Measurements from ENCODE around the gene SBF2. TPM values are rescaled to one million over a fixed set of nuclear protein-coding genes. Genes with fewer than 3 reads are reported as not detected.

SBF2 gene
- total RNA-seq, 2 experiments from 2014 or later: 7.0 to 7.1 TPM

DNA sequence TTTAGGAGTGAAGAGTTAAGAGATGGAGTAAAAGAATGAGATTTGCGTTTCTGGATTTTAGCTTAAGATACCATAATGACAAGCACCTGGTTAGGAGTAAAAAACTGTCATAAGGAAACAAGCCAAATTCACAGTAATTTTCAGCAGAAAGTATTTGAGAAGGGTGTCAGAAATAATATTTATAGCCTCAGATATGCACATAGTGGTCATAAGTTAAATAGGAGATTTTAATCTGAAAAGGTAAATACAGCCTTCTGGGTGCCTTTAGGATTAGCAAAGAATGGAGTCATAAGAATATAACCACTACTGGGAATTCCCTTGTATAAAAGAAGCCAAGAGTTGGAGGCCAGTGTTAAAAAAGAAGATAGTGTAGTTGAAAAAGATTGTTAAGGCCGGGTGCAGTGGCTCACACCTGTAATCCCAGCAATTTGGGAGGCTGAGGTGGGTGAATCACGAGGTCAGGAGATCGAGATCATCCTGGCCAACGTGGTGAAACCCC lies 470.1 kb downstream of the SBF2 start:
- H3K4me3 Mint-ChIP-seq: no peak overlapping the region
- ChIA-PET POLR2A (no interaction called here), CTCF (no interaction called here)
- no peak overlapping the region for H3K27ac Mint-ChIP-seq
- no peaks in the 10 kb centered on the region for H3K27me3 Mint-ChIP-seq
- intact Hi-C loops (cut with micrococcal nuclease): no loop called here
- H3K4me1 Mint-ChIP-seq (ENCODE audit: low read depth): peaks cover 3% of the 10 kb centered on the region
- H3K9me3 Mint-ChIP-seq: no peaks in the 10 kb centered on the region
- no peak for DNase-seq
- no peaks in the 10 kb centered on the region for H3K36me3 Mint-ChIP-seq

GRCh38 chr11:9823439-9823838 lies 470.6 kb downstream of the SBF2 start:
- ChIA-PET POLR2A (no interaction called here), CTCF (no interaction called here)
- Mint-ChIP-seq H3K4me1 (ENCODE audit: low read depth) (peaks cover 3% of the 10 kb centered on the region), H3K27me3 (no peaks in the 10 kb centered on the region), H3K27ac (no peak overlapping the region), H3K4me3 (no peak overlapping the region), H3K36me3 (no peaks in the 10 kb centered on the region), H3K9me3 (no peaks in the 10 kb centered on the region)
- intact Hi-C loops (cut with micrococcal nuclease): no loop called here
- DNase-seq: no peak

DNA sequence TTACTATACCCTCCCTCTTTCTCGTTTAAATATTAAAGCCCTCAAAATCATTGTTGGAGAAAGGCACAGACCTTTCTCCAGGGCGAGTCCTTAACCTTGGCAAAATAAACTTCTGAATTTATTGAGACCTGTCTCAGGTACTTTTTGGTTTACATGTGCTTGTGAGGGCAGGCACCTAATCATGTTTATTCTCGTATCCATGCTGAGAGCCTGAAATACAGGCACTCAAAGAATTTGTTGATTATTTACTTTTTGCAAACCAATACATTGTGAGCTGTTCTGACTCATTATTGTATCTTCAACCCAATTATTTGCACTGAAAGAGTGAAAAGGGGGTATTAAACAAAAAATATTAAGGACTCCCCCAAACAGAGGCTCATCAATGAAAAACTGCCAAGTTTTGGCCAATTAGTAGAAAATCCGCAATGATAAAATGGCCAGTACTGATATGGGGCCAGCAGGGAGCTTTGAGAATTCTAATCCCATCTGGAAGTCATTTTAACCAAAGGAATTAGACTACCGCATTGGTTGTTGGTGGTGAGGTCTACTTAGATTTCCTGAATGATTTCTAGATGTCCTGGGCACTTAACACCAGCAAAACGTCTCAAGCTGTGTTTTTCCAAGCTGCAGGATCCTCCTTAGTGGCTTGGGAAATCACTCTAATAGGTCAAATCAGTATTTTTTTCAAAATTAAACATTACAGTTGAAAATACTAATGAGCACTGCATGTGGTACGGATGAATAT lies 472.8 kb downstream of the SBF2 start:
- ChIA-PET CTCF (no interaction called here), POLR2A (no interaction called here)
- Mint-ChIP-seq H3K4me3 (no peak overlapping the region), H3K36me3 (no peaks in the 10 kb centered on the region), H3K27me3 (no peaks in the 10 kb centered on the region), H3K9me3 (no peaks in the 10 kb centered on the region), H3K27ac (no peak overlapping the region), H3K4me1 (ENCODE audit: low read depth) (peaks cover 3% of the 10 kb centered on the region)
- intact Hi-C loops (cut with micrococcal nuclease): no loop called here
- no peak for DNase-seq

DNA sequence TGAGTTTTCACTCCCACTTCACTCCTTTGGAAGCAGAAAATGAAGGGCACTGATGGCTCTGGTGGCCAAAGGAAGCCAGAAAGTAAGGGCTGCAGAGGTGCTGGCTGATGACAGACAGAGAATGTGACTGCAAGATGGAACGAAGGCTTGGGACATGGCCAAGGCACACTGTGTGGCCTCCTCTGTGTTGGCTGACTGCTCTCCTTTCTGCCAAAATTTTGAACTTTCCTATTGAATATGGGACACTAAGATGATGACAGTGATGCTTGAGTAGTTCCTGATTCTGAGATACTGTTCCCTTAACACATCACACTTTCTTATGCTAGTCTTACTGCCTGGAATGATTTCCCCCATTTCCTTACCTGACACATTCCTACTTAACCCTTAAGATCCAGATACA lies 473.8 kb downstream of the SBF2 start:
- no peaks in the 10 kb centered on the region for H3K27me3 Mint-ChIP-seq
- no peak for DNase-seq
- ChIA-PET POLR2A (no interaction called here), CTCF (no interaction called here)
- no peaks in the 10 kb centered on the region for H3K36me3 Mint-ChIP-seq
- H3K9me3 Mint-ChIP-seq: no peaks in the 10 kb centered on the region
- no peaks in the 10 kb centered on the region for H3K4me1 Mint-ChIP-seq (ENCODE audit: low read depth)
- intact Hi-C loops (cut with micrococcal nuclease): no loop called here
- no peak overlapping the region for H3K27ac Mint-ChIP-seq
- H3K4me3 Mint-ChIP-seq: no peak overlapping the region

- CTCF ChIA-PET: interaction anchor here (0.9 kb wide), 1 partner anchor 45 kb away, joined by 3 read pairs; no protein-coding TSS in a partner anchor
- Mint-ChIP-seq H3K4me3 (no peak overlapping the region), H3K9me3 (no peaks in the 10 kb centered on the region), H3K27me3 (no peaks in the 10 kb centered on the region), H3K36me3 (no peaks in the 10 kb centered on the region), H3K27ac (no peak overlapping the region), H3K4me1 (ENCODE audit: low read depth) (no peaks in the 10 kb centered on the region)
- DNase-seq: no peak
- POLR2A ChIA-PET: no interaction called here
- intact Hi-C loops (cut with micrococcal nuclease): no loop called here
Measured at GRCh38 chr11:9817191-9817590, 476.8 kb downstream of the SBF2 start.

- ChIA-PET POLR2A (no interaction called here), CTCF (no interaction called here)
- H3K27ac Mint-ChIP-seq: no peak overlapping the region
- no peak for DNase-seq
- H3K27me3 Mint-ChIP-seq: no peaks in the 10 kb centered on the region
- no peaks in the 10 kb centered on the region for H3K9me3 Mint-ChIP-seq
- intact Hi-C loops (cut with micrococcal nuclease): no loop called here
- H3K36me3 Mint-ChIP-seq: peaks cover 13% of the 10 kb centered on the region
- H3K4me1 Mint-ChIP-seq (ENCODE audit: low read depth): no peaks in the 10 kb centered on the region
- H3K4me3 Mint-ChIP-seq: no peak overlapping the region
Measured at GRCh38 chr11:9815486-9816136, 478.4 kb downstream of the SBF2 start.

DNA sequence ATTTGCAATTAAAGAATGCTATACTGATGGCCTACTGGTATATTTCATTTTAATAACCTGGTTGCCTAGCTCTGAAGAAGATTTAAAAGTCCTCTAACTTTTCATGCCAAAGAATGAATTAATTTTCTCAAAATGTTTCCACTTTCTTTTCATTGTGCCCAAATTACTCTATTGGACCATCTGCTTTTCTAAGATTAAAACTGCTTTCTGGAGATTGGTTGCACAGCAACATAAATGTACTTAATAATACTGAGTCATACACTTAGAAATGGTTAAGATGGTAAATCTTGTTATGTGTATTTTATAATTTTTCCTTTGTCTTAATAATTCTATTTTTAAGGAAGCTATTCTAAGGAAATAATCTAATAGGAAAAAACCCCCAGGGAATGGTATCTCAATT lies 479.9 kb downstream of the SBF2 start:
- Mint-ChIP-seq H3K9me3 (no peaks in the 10 kb centered on the region), H3K27ac (no peak overlapping the region), H3K4me1 (ENCODE audit: low read depth) (no peaks in the 10 kb centered on the region), H3K27me3 (no peaks in the 10 kb centered on the region), H3K4me3 (no peak overlapping the region), H3K36me3 (peaks cover 16% of the 10 kb centered on the region)
- POLR2A ChIA-PET: no interaction called here
- intact Hi-C loops (cut with micrococcal nuclease): no loop called here
- DNase-seq: no peak
- CTCF ChIA-PET: no interaction called here

GRCh38 chr11:9808943-9809342 lies 485.1 kb downstream of the SBF2 start:
- H3K36me3 Mint-ChIP-seq: peaks cover 20% of the 10 kb centered on the region
- no peaks in the 10 kb centered on the region for H3K4me1 Mint-ChIP-seq (ENCODE audit: low read depth)

GRCh38 chr11:9806946-9807687 lies 486.9 kb downstream of the SBF2 start:
- Mint-ChIP-seq H3K27ac (no peak overlapping the region), H3K36me3 (peaks cover 20% of the 10 kb centered on the region), H3K4me3 (no peak overlapping the region), H3K27me3 (no peaks in the 10 kb centered on the region), H3K4me1 (ENCODE audit: low read depth) (no peaks in the 10 kb centered on the region), H3K9me3 (no peaks in the 10 kb centered on the region)
- CTCF ChIA-PET: no interaction called here
- intact Hi-C loops (cut with micrococcal nuclease): no loop called here
- no peak for DNase-seq
- POLR2A ChIA-PET: no interaction called here

More at GRCh38 chr11:9808943-9809342, 485.1 kb downstream of the SBF2 start:
- Mint-ChIP-seq H3K27ac (no peak overlapping the region), H3K9me3 (no peaks in the 10 kb centered on the region), H3K27me3 (no peaks in the 10 kb centered on the region), H3K4me3 (no peak overlapping the region)
- CTCF ChIA-PET: interaction anchor here (1.2 kb wide), 1 partner anchor 26 kb away, joined by 4 read pairs; no protein-coding TSS in a partner anchor
- POLR2A ChIA-PET: no interaction called here
- DNase-seq: no peak
- intact Hi-C loops (cut with micrococcal nuclease): no loop called here

DNA sequence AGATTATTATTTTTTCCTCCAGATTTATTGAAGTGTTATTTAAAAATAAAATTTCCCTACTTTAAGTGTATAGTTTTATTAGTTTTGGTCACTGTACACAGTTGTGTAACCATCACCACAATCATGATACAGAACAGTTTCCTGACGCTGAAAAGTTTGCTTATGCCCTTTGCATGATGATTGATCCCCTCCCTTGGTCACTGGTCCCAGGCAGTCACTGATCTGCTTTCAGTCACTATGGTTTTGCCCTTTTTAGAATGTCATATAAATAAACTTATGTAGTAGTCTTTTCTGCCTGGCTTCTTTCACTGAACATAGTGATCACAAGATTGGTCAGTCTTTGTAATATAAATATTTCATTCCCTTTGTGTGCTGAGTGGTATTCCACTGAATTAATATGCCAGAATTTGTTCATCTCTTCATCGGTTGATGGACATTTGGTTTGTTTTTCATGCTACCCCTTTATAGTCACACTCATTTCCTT lies 489.6 kb downstream of the SBF2 start:
- Mint-ChIP-seq H3K4me1 (ENCODE audit: low read depth) (no peaks in the 10 kb centered on the region), H3K9me3 (no peaks in the 10 kb centered on the region), H3K27me3 (no peaks in the 10 kb centered on the region), H3K4me3 (no peak overlapping the region), H3K27ac (no peak overlapping the region), H3K36me3 (peaks cover 6% of the 10 kb centered on the region)
- POLR2A ChIA-PET: no interaction called here
- intact Hi-C loops (cut with micrococcal nuclease): no loop called here
- DNase-seq: no peak
- CTCF ChIA-PET: no interaction called here

DNA sequence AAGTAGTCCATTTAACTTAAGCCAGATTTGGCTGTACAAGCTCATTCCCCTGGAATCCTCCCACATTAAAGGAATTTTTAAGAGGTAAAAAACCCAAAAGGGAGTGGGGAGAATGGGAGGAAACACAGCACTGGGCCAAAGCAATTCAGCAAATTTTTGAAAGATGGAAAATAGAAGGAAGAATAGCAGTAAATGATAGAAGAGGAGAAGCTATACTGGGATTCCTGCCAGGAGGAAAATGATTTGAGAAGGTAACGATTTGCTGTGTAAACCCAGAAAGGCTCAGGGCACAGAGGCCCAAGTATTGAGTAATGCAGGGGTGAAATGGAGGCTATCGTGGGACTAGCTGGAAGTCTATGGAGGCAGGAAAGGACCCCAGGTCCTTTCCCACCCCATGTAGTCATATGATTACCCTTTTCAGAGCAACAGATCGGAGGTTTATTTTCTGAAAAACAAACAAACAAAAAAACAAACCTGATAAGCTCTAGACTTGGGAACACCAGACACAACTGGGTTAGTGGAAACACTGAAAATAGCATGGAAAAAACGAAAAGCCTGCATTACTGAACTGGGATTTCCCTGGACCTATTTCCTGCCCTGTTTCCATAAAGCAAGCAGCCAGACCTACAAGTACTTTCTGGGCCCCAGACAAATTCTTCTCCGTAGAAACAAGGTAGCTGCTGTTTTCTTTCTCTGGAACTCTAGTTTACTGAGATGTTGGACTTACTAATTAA lies 490.2 kb downstream of the SBF2 start:
- POLR2A ChIA-PET: no interaction called here

GRCh38 chr11:9802291-9802861 lies 491.6 kb downstream of the SBF2 start:
- H3K36me3 Mint-ChIP-seq: peaks cover 2% of the 10 kb centered on the region
- no peak for DNase-seq
- H3K4me1 Mint-ChIP-seq (ENCODE audit: low read depth): peaks cover 4% of the 10 kb centered on the region
- H3K27ac Mint-ChIP-seq: no peak overlapping the region
- CTCF ChIA-PET: no interaction called here
- POLR2A ChIA-PET: interaction anchor here (0.9 kb wide), 1 partner anchor 9 kb away, joined by 3 read pairs; no protein-coding TSS in a partner anchor
- no peaks in the 10 kb centered on the region for H3K27me3 Mint-ChIP-seq
- no peaks in the 10 kb centered on the region for H3K9me3 Mint-ChIP-seq
- no peak overlapping the region for H3K4me3 Mint-ChIP-seq
- intact Hi-C loops (cut with micrococcal nuclease): no loop called here

More for the DNA sequence above, 490.2 kb downstream of the SBF2 start:
- no peaks in the 10 kb centered on the region for H3K27me3 Mint-ChIP-seq
- no peak for DNase-seq
- H3K27ac Mint-ChIP-seq: no peak overlapping the region
- peaks cover 4% of the 10 kb centered on the region for H3K4me1 Mint-ChIP-seq (ENCODE audit: low read depth)
- peaks cover 4% of the 10 kb centered on the region for H3K36me3 Mint-ChIP-seq
- CTCF ChIA-PET: no interaction called here
- no peak overlapping the region for H3K4me3 Mint-ChIP-seq
- H3K9me3 Mint-ChIP-seq: no peaks in the 10 kb centered on the region
- intact Hi-C loops (cut with micrococcal nuclease): no loop called here
